ENCODE measurements around the gene TBC1D16. TPM values are rescaled to one million over a fixed set of nuclear protein-coding genes. Genes with fewer than 3 reads are reported as not detected.
A peak's percentile ranks its signal among the peaks of the same experiment; 100 is the strongest.

Gene TBC1D16
- total RNA-seq, 4 donors from 2014 or later: 6.4 to 20.2 (median 11.5) TPM

GRCh38 chr17:80006339-80006720, 29.3 kb downstream of the TBC1D16 start:
- Histone ChIP-seq H3K27ac (no peak overlapping the region), H3K27me3 (no peaks in the 10 kb centered on the region), H3K4me3 (no peak overlapping the region), H3K36me3 (peaks cover 7 to 44% (median 13%) of the 10 kb centered on the region in 3 donors), H3K4me1 (peaks cover 6 to 22% (median 7%) of the 10 kb centered on the region in 3 donors), H3K9me3 (no peaks in the 10 kb centered on the region)
- 50 to 62% methylated on average over 7 to 8 of the region's 8 CpGs for WGBS, 2 donors
- no peak for DNase-seq
- intact Hi-C loops (cut with DNase I): no loop called here
- TF ChIP-seq POLR2A (IDR thresholded peaks at IDR 0.05): no peak
- TF ChIP-seq, protein P1, sequence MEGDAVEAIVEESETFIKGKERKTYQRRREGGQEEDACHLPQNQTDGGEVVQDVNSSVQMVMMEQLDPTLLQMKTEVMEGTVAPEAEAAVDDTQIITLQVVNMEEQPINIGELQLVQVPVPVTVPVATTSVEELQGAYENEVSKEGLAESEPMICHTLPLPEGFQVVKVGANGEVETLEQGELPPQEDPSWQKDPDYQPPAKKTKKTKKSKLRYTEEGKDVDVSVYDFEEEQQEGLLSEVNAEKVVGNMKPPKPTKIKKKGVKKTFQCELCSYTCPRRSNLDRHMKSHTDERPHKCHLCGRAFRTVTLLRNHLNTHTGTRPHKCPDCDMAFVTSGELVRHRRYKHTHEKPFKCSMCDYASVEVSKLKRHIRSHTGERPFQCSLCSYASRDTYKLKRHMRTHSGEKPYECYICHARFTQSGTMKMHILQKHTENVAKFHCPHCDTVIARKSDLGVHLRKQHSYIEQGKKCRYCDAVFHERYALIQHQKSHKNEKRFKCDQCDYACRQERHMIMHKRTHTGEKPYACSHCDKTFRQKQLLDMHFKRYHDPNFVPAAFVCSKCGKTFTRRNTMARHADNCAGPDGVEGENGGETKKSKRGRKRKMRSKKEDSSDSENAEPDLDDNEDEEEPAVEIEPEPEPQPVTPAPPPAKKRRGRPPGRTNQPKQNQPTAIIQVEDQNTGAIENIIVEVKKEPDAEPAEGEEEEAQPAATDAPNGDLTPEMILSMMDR (IDR thresholded peaks at IDR 0.05): no peak

GRCh38 chr17:80005360-80006338, 30.0 kb downstream of the TBC1D16 start:
- Histone ChIP-seq H3K9me3 (no peaks in the 10 kb centered on the region), H3K27me3 (no peaks in the 10 kb centered on the region), H3K4me1 (peaks cover 6 to 22% (median 7%) of the 10 kb centered on the region in 3 donors), H3K36me3 (peaks cover 7 to 46% (median 13%) of the 10 kb centered on the region in 3 donors), H3K27ac (no peak overlapping the region), H3K4me3 (no peak overlapping the region)
- WGBS, 2 donors: 34 to 45% methylated on average over 16 to 27 of the region's 37 CpGs
- intact Hi-C loops (cut with DNase I): no loop called here
- no peak for TF ChIP-seq POLR2A (IDR thresholded peaks at IDR 0.05)
- TF ChIP-seq, protein P1 (IDR thresholded peaks at IDR 0.05): peak; percentile 86 to 100 (median 94)
- no peak for DNase-seq

- 89 to 93% methylated on average over 15 of the region's 15 CpGs for WGBS, 2 donors
- peaks cover 5 to 19% (median 6%) of the 10 kb centered on the region in 3 donors for H3K4me1 ChIP-seq
- peaks cover 0 to 36% (median 4%) of the 10 kb centered on the region in 3 donors for H3K36me3 ChIP-seq
- intact Hi-C loops (cut with DNase I): no loop called here
- no peaks in the 10 kb centered on the region for H3K27me3 ChIP-seq
- TF ChIP-seq POLR2A (IDR thresholded peaks at IDR 0.05): no peak
- TF ChIP-seq, protein P1 (IDR thresholded peaks at IDR 0.05): no peak
- no peaks in the 10 kb centered on the region for H3K9me3 ChIP-seq
- H3K4me3 ChIP-seq: no peak overlapping the region
- no peak overlapping the region for H3K27ac ChIP-seq
- DNase-seq: no peak
Measured at GRCh38 chr17:80003969-80004368, 31.7 kb downstream of the TBC1D16 start.

DNA sequence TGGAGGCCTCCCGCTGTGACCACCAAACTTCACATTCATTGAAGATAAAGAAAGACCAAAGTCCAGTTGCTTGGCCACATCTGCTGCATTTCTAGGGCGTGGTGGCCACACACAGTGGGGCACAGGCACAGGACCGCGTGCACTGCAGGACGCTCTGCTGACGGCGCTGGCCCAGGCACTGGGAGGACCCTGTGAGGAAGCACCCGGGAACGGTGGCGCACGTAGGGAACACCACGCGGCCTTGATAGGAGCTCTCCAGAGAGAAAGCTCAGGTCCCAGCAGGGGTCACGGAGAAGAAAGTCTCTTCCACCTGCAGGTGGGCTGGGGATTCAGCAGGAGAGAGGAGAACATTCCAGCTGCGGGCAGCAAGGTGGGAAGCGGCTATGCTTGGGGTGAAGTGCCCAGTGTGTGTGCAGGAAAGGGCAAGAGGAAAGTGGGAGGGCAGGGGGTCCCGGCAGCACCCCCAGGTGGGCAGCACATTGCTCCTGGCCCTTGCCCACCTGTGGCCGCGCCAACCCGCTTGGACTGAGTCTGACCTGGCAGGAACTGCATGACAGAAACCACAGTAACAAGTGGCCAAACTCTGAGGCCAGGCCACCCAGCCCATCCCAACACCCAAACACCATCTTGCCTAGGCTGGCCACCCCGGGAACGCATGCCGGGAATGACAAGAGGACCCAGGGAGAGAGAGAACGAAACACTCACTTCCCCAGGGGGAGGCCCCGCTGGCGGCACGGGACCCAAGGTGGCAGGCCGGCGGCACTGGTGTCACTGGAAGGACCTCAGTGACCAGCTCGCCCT, 32.8 kb downstream of the TBC1D16 start:
- 72 to 97% methylated on average over 4 to 22 of the region's 30 CpGs for WGBS, 2 donors
- Histone ChIP-seq H3K9me3 (no peaks in the 10 kb centered on the region), H3K4me3 (no peak overlapping the region), H3K27me3 (no peaks in the 10 kb centered on the region), H3K27ac (no peak overlapping the region), H3K4me1 (peaks cover 0 to 9% (median 0%) of the 10 kb centered on the region in 3 donors), H3K36me3 (peaks cover 0 to 35% (median 4%) of the 10 kb centered on the region in 3 donors)
- intact Hi-C loops (cut with DNase I): no loop called here
- no peak for DNase-seq
- no peak for TF ChIP-seq POLR2A (IDR thresholded peaks at IDR 0.05)
- TF ChIP-seq, protein P1 (IDR thresholded peaks at IDR 0.05): no peak

Measured in esophagus squamous epithelium (tissue), 5 donors.